Fibroblast of upper back skin (primary cell): ENCODE results near the gene EVA1C.
"Not testable (repeated sequence)": the region's sequence is repeated elsewhere in the genome, so short reads cannot be mapped to it uniquely, and the experiment has no call there.

Experiments
- DNase-seq: peaks from one replicate; pipeline ENCODE4 v3.0.0-alpha.2; 2013

The EVA1C gene

GRCh38 chr21:32426066-32426465, 13.6 kb downstream of the EVA1C start:
- no peak for DNase-seq

GRCh38 chr21:32426592-32427051, 14.1 kb downstream of the EVA1C start:
- peak; percentile 29 for DNase-seq

- no peak for DNase-seq
Observed at GRCh38 chr21:32427958-32428623, 15.6 kb downstream of the EVA1C start.

DNA sequence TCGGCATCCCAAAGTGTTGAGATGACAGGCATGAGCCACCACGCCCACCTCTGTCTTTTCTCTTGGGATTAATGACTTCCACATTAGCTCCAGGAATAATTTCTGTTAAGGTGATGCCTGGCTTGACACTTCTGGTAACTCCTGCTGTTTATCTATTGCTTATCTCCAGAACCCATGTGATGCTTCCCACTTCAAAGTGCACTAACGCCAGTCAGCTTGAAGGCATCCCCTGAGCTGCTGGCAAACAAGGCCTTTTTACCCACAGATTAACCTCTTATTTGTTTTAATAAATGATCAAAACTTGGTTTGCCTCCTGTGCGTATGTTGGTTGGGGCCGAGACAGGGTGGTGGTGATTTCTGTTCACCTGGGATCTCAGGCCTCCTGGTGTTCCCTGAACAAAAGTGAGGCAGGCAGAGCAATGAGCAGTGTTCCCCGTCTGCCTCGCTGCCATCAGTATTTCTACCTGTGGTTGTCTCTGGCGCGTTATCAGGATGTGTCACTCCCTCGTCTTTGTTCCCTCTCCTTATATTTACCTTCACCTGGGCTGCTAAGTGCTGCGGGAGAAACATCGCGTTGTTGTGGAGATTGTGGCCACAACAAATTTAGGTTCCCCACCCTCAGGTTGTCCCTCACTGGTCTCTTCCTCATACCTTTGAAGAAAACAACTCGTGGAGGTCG, 20.6 kb downstream of the EVA1C start:
- DNase-seq: not testable (repeated sequence)

DNA sequence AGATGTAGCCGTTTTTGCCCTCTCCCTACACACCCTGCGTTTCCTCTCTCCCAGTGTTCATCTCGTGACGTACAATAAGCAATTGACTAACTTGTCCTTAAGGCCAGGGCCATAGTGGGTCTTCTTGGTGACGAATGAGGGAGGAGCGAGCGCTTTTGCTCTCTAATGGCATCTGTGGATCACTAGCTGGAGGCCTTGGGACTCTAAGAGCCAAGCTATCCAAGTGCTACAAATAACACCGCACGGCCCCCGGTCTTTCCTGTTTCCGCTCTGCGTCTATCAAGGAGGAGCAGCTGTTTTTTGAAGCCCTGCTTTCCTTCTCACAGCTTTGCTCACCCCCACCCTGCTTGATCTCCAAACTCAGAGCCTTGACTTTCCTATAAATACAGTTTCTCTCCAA, 25.2 kb downstream of the EVA1C start:
- DNase-seq: no peak

DNA sequence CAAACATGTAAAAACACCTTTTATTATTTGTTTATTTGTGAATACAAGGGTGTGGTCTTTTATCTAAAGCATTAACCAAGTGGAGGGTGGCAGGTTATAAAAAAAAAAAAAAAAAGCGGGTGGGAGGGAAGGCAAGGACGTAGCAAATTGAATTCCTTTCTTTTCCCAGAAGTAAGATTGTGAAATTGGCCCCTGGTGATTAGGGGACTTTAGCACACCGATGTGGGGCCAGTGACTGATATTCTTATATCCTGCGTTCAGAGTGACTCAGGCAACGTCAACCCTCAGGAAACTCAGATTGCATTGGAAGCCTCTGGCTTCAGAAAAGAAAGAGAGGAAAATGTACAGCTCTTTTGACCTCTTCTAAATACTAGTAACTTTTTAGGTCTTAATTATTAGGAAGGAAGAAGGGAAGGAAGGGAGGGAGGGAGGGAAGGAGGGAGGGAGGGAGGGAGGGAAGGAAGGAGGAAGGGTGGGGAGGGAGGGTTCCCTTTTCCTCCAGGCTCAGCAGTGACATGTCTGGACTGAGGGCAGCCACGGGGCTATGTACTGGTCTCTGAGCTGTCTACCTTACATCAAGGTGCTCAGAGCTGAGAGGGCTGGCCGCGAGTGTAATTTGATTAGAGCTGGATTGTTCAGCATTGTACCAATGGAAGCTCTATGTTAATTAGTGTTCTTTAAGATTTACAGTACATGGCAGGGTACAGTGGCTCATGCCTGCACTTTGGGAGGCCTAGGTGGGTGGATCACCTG, 30.2 kb downstream of the EVA1C start:
- DNase-seq: no peak

DNA sequence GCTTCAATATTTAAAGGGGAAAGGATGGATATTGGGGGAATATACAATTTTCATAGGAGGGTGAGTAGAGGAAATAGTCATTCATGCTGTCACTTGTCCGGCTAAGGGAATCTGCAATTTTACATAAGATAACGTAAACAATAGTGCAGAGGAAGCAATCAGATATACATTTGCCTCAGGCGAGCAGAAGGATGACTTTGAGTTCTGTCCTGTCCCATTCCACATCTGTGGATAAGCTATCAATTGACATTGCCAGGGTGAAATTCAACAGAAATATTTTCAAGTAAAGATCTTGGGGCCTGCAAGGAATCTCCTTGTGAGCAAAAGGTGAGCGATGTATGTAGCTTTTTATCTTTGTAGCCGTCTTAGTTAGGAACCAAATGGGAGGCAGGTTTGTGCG, 32.6 kb downstream of the EVA1C start:
- no peak for DNase-seq

GRCh38 chr21:32446440-32446839, 33.9 kb downstream of the EVA1C start:
- not testable (repeated sequence) for DNase-seq

GRCh38 chr21:32447224-32447623, 34.7 kb downstream of the EVA1C start:
- no peak for DNase-seq

- peak; percentile 65 for DNase-seq
Observed at GRCh38 chr21:32448803-32449594, 36.5 kb downstream of the EVA1C start.

DNA sequence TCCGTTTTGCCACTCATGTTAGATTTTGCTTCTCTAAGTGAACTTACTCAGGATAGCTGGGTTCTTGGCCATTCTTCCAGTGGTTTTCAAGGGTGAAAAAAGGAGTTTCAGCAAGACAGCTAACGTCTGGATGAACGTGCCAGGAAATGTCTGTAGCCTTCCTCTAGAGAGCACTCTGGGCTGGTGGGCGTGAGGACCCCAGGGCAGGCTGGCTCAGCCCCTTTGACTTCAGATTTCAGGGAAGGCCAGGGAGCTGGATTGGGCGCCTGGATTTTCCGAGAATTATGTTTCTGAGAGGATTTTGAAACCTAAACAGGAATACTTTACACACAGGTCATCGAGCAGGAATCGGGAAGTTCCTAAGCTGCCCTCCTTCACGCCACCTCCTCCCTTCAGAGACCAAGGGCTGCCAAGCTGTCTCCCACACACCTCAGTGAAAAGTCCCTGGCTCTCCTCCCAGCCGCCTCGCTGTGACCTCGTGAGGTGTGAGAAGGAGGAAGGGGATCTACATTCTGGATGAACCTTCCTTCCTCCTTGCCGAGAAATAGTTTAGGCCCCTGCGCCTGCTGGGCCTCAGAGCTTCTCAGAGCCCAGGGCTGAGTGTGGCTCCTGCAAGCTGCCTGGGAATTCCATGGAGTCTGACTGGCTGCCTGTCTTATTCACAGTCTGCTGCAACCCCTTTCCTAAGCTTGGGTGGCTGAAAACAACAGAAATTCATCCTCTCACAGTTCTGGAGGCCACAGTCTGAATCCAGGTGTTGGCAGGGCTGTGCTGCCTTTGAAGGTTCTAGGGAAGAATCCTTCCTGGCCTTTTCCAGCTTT, 38.6 kb downstream of the EVA1C start:
- peak; percentile 44 for DNase-seq

DNA sequence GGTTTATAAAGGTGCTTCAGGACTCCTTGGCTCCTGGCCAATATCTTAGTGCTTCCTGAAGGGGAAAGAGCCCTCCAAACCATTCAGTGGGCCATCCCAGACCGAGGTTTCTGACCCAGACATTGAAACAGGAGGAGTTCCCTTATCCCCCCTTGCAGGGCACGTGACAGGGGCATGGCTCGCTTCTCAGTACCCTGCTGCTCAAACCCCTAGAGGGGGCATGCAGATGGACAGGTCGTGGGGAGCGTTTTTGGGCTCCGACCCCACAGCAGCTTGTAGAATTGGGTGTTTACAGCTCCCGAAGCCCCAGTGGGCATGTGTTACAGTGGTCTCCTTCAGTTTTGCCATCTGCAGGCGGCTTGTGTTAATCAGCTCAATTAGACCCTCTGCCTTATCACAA, 39.7 kb downstream of the EVA1C start:
- not testable (repeated sequence) for DNase-seq

GRCh38 chr21:32452641-32453040, 40.1 kb downstream of the EVA1C start:
- DNase-seq: no peak

DNA sequence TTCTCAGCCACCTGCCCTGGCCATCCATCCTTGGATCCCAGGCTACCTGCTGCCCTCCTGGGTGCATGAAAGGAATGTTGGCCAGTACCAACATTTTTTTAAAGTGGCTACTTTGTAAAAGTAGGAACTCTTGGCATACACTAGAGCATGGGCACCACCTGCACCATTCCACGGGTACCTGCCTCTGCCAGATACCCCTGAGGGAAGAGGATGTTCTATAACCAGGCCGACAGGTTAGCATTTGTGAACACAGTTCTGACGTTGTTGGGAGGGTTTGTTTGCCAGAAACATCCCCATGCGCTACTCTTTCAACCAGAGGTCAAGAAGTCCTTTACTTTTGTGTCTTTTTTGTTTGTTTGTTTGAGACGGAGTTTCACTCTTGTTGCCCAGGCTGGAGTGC, 43.0 kb downstream of the EVA1C start:
- no peak for DNase-seq

DNA sequence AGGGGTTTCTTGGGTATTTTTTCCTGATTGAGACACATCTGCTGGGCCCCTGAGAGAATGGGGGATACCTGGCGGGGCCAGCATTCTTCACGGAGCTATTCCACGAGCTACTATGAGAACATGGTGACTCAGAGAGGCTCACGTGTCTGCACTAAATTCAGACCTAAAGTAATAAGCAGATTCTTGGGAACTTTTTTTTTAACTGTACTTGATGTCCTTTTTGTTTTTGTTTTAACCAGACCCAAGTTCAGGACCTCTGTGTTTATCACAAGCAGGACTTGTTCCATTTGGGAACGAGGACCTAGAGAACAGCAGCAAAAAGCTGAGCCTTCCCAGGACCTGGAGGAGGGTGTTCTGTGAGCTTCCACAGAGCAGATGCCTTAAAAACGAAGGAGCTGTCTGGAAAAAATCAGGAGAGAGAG, 44.0 kb downstream of the EVA1C start:
- no peak for DNase-seq

- no peak for DNase-seq
Observed at GRCh38 chr21:32457360-32457840, 44.9 kb downstream of the EVA1C start.

- DNase-seq: no peak
Observed at GRCh38 chr21:32457962-32458361, 45.5 kb downstream of the EVA1C start.

DNA sequence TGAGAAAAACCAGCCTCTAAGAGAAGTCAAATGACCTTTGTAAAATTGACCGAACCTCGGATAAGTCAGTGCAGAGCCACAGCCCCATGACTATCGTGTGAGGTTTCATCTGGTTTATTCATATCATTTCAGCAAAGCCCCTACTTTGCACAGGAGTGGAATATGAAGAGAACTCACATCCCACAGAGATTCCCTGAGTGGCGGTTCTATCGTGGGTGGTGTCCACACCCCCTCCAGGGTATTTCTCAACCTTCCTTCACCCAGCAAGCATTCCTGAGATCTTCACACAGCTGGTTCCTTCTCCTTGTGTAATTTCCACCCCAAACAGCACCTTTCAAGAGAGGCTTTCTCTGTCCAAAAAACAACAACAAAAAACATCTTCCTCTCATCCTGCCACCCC, 47.5 kb downstream of the EVA1C start:
- DNase-seq: no peak

DNA sequence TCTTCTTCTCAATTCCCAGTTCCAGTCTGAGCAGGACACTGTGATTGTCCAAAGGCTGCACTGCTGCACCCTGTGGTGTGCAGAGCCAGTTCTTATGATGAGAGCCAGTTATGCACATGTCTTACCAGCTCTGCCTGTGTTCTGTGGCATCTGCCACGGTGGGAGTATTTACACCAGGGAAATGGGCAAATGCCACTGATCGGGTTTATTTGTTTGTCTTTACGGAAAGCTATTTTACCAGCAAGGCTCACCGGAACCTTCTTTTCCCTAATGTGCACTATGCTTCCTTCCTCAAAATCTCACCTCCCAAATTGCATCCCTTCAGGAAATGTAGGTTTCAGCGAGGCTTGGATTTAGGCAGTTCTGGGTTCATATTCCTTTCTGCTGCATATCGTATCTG, 49.0 kb downstream of the EVA1C start:
- no peak for DNase-seq

DNA sequence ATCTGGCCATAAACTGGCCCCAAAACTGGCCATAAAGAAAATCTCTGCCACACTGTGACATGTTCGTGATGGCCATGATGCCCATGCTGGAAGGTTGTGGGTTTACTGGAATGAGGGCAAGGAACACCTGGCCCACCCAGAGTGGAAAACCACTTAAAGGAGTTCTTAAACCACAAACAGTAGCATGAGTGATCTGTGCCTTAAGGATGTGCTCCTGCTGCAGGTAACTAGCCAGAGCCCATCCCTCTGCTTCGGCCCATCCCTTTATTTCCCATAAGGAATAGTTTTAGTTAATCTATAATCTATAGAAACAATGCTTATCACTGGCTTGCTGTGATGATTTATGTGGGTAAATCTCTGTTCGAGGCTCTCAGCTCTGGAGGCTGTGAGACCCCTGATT, 50.1 kb downstream of the EVA1C start:
- not testable (repeated sequence) for DNase-seq

DNA sequence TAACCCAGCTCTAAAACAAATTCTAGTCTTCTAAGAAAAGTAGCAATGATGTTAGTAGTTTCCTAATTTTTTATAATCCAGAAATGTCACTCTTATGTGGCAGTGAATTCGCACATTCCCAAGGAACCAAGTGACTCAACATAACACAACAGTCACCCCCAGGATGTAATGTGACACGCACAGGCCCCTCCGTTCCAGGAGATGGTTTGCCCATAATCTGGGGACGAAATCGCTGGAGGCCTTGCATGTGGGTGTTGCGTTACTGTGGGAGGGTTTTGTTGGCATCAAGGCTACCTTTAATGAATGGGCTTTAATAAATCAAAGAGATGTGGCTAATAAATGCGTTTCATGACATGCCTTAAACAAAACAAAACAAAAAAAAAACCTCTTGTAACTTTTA, 50.9 kb downstream of the EVA1C start:
- no peak for DNase-seq

GRCh38 chr21:32463889-32464300, 51.4 kb downstream of the EVA1C start:
- peak; percentile 41 for DNase-seq
